ENCODE measurements around the gene SART1.
"Not testable (repeated sequence)": the region's sequence is repeated elsewhere in the genome, so short reads cannot be mapped to it uniquely, and the experiment has no call there.

The SART1 gene

GRCh38 chr11:66016793-66017177 lies 55.3 kb downstream of the SART1 start:
- no peak for DNase-seq

GRCh38 chr11:66017321-66017720 lies 55.8 kb downstream of the SART1 start:
- no peak for DNase-seq

- DNase-seq = no peak
Measured at GRCh38 chr11:66020212-66020611, 58.7 kb downstream of the SART1 start.

GRCh38 chr11:66020618-66021357 lies 59.3 kb downstream of the SART1 start:
- peak; percentile 86 for DNase-seq

- peak; percentile 65 for DNase-seq
Measured at GRCh38 chr11:66022401-66023185, 61.1 kb downstream of the SART1 start.

- DNase-seq = not testable (repeated sequence)
Measured at GRCh38 chr11:66023186-66023440, 61.6 kb downstream of the SART1 start.

GRCh38 chr11:66026017-66026529 lies 64.5 kb downstream of the SART1 start, which contains the start of gene CATSPER1:
TSS of gene CATSPER1 (minus strand) at chr11:66026479. CDS start at chr11:66026379, 100 bp downstream.
- no peak for DNase-seq
